AG04450 (cell line): ENCODE results near the gene CLDN7. TPM values are rescaled to one million over a fixed set of nuclear protein-coding genes. Genes with fewer than 3 reads are reported as not detected.
A peak's percentile ranks its signal among the peaks of the same experiment; 100 is the strongest.

Experiments used
- CTCF ChIA-PET: fragments of 300-600, 350-600 bp; formaldehyde crosslinking; extraction: SDS; loops from one replicate; lab custom pipeline; 2022; ENCODE audit warnings: antibody characterized with exemption, inconsistent platforms; lab: Charles Lee
- POLR2A ChIA-PET: fragments of 350-600 bp; formaldehyde crosslinking; extraction: SDS; loops from one replicate; lab custom pipeline; 2021; ENCODE audit warnings: antibody characterized with exemption, inconsistent platforms; lab: Yijun Ruan, JAX
- DNase-seq: peaks from one replicate; pipeline ENCODE4 v3.0.0-alpha.2; 2011; ENCODE audit warnings: low read depth, low spot score
- H3K27ac ChIP-seq: one replicate; pipeline ENCODE4 v1.5.1; 2012; ENCODE audit warnings: low read depth, low read length, control low read depth
- H3K27me3 ChIP-seq: one replicate; pipeline ENCODE4 v1.6.0; 2012; ENCODE audit warnings: low read length; ENCODE audit not compliant: control insufficient read depth, insufficient read depth
- H3K4me3 ChIP-seq: 2 replicates; pipeline ENCODE4 v1.5.1; 2011; ENCODE audit warnings: mild to moderate bottlenecking, low read depth, low read length, control low read depth
- H3K9me3 ChIP-seq: 2 replicates; pipeline ENCODE4 v1.5.1; 2012; ENCODE audit warnings: low read length; ENCODE audit not compliant: control insufficient read depth, insufficient read depth
- CTCF ChIP-seq: IDR thresholded peaks from 2 replicates; pipeline ENCODE4 v1.5.1; 2011; ENCODE audit warnings: low read depth, low read length, control low read depth, inconsistent platforms
- polyA minus RNA-seq: library from RNA; depleted of rRNA, polyadenylated mRNA; stranded (reverse); fragments of >200 nt; gene quantifications from 2 replicates; pipeline ENCODE4 v1.2.3, GENCODE V29; 2011; rRNA and poly(A)+ RNA removed
- polyA plus RNA-seq: library from polyadenylated mRNA; depleted of rRNA; stranded (reverse); fragments of >200 nt; gene quantifications from 2 replicates; pipeline ENCODE4 v1.2.3, GENCODE V29; 2011; rRNA removed

CLDN7 gene, protein sequence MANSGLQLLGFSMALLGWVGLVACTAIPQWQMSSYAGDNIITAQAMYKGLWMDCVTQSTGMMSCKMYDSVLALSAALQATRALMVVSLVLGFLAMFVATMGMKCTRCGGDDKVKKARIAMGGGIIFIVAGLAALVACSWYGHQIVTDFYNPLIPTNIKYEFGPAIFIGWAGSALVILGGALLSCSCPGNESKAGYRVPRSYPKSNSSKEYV
- 0.84 and 1.0 TPM in 2 replicates for polyA plus RNA-seq
- polyA minus RNA-seq: 0.26 and 1.2 TPM in 2 replicates

DNA sequence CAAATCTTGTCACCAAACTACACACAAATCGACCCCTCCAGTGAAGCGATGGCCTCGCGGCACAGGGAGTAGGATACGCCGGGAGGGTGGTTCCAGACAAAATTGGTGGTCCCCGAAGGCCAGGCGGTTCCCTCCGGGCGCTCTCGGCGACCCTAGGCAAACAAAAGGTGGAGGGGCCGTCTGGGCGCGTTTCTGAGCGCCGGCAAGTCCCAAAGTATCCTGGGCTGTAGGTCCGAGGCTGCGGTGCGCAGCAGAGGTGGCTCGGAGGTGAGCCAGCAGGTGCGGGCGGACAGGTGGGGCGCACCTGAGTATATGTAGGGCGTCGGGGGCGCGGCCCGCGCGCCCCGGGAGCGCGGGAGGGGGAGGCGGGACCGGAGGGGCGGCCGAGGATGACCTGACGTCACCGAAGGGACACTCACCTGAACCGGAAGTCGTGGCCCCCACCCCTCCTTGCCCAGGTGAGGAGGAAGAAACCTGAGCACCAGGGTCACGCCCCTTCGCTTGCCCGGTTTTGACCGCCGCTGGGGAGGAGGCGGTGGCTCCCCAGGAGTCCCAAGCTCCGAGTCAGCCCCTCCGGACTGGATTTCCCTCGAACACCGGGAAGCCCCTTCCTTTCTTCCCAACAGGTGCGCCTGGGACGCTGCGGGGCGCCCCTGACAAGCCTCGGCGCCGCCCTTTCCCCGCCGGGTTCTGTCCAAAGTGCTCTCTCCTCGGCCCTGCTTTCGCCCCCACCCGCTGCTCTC is at the start of gene CLDN7:
Gene CLDN7, minus strand, starts transcription at position 287 of the 743 bp plus-strand sequence. CDS start 435 bp downstream, outside the sequence.
- ChIA-PET POLR2A (interaction anchor here (0.6 to 0.7 kb wide), 2 partner anchors 49 to 212 kb away, joined by 4 to 8 read pairs; no protein-coding TSS in a partner anchor), CTCF (no interaction called here)
- Histone ChIP-seq H3K27ac (no peak within 1 kb of the TSS), H3K27me3 (peaks cover 8% of the 10 kb centered on the region), H3K4me3 (peak within 1 kb of the TSS; percentile 40; the same call in 1 of the 2 replicates), H3K9me3 (no peaks in the 10 kb centered on the region; the same call in 1 of the 2 replicates)
- TF ChIP-seq CTCF: no peak
- no peak for DNase-seq

- CTCF ChIA-PET: interaction anchor here (1.6 kb wide), 1 partner anchor 14 kb away, joined by 4 read pairs; no protein-coding TSS in a partner anchor
- no peak overlapping the region for H3K4me3 ChIP-seq
- no peak for TF ChIP-seq CTCF
- DNase-seq: no peak
- POLR2A ChIA-PET: interaction anchor here (0.6 kb wide), 1 partner anchor 50 kb away, joined by 4 read pairs; no protein-coding TSS in a partner anchor
- H3K27me3 ChIP-seq: no peaks in the 10 kb centered on the region
- peaks cover 6% of the 10 kb centered on the region; the same call in 1 of the 2 replicates for H3K9me3 ChIP-seq
- H3K27ac ChIP-seq: no peak overlapping the region
Measured at GRCh38 chr17:7311110-7311705, 48.9 kb upstream of the CLDN7 start.

DNA sequence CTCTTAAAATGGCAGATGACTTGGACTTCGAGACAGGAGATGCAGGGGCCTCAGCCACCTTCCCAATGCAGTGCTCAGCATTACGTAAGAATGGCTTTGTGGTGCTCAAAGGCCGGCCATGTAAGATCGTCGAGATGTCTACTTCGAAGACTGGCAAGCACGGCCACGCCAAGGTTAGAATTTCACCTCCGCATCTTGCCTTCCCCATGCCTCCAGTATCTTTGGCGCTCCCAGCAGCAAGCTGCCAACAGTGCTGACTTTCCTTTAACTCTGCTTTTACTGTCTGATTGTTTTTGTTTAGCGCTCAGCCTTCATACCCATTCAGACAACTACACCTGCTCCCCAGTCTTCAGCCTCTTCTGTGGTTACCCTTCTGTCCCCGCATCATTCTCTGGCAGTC is 47.4 kb upstream of the CLDN7 start:
- ChIA-PET POLR2A (interaction anchor here (0.6 to 1.5 kb wide), 2 partner anchors 75 to 1753 kb away, joined by 3 read pairs; partner anchors contain the start of gene DVL2), CTCF (interaction anchor here (0.9 to 1.8 kb wide), 2 partner anchors 14 to 15 kb away, joined by 3 to 5 read pairs; no protein-coding TSS in a partner anchor)
- TF ChIP-seq CTCF: no peak
- Histone ChIP-seq H3K27ac (no peak overlapping the region), H3K4me3 (peak overlapping the region; percentile 17), H3K27me3 (no peaks in the 10 kb centered on the region), H3K9me3 (peaks cover 4% of the 10 kb centered on the region; the same call in 1 of the 2 replicates)
- DNase-seq: no peak

DNA sequence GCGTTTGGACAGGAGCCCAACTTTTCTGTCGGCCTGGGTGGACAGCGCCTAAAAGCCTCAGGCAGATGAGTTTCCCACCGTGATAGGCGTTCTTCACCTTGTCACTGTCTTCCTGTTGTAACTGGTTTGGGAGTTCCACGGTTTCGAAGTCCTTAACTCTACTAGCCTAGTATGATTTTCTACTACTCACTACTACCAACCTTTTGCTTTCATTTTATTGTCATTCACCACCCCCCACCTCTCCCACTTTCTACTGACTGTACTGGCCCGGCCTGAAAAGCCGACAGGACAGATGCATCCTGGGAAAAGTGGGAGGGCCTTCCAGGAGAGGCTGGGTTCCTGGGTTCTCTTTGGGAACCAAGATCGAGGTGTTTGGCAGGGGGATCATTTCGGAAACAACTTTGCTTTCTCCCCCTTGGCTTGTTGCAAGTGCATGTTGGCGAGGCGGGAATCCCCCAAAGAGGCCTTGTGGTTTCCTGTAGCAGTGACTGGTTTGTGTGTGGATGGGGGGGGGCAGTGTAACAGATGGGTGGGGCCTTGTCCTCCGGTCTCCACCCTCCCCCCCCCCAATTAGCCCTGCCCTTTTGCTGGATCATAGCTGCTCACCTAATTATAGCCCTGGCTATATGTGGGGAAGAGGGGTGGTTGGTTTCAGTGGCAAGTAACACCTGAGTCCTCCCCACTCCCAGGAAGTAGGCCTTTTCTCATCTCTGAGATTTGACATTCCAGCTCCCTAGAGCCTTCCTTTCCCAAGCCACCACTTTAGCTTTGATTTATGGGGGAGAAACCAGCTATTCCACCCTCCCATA is 46.6 kb upstream of the CLDN7 start:
- peak overlapping the region; percentile 87 for H3K27ac ChIP-seq
- H3K27me3 ChIP-seq: no peaks in the 10 kb centered on the region
- peaks cover 4% of the 10 kb centered on the region; the same call in 1 of the 2 replicates for H3K9me3 ChIP-seq
- POLR2A ChIA-PET: interaction anchor here (0.6 to 1.5 kb wide), 2 partner anchors 74 to 1752 kb away, joined by 3 read pairs; partner anchors contain the start of gene DVL2
- CTCF ChIA-PET: interaction anchor here (1.8 kb wide), 1 partner anchor 16 kb away, joined by 5 read pairs; no protein-coding TSS in a partner anchor
- no peak for DNase-seq
- peak overlapping the region; percentile 87 for H3K4me3 ChIP-seq
- TF ChIP-seq CTCF: no peak
